ENCODE results near the gene SMIM29.

SMIM29 gene

GRCh38 chr6:34241351-34242215 lies 7.2 kb downstream of the SMIM29 start:
- Histone ChIP-seq H3K36me3 (replicated peaks) (peaks cover 71% of the 10 kb centered on the region), H3K9me3 (no peaks in the 10 kb centered on the region), H3K27me3 (ENCODE audit: low read depth) (no peaks in the 10 kb centered on the region), H3K4me3 (no peak overlapping the region), H3K4me1 (peaks cover 8% of the 10 kb centered on the region)
- in situ Hi-C loops (cut with MboI; ENCODE audit: low sequenced_read_pairs) = loop anchor here (10.0 kb wide), 1 partner anchor 363 kb away; no protein-coding TSS in a partner anchor
- DNase-seq (ENCODE audit: low spot score in 2 of 2) = no peak

GRCh38 chr6:34240329-34241248 lies 8.2 kb downstream of the SMIM29 start:
- peaks cover 66% of the 10 kb centered on the region for H3K36me3 ChIP-seq (replicated peaks)

GRCh38 chr6:34239893-34240292 lies 8.9 kb downstream of the SMIM29 start:
- H3K4me1 ChIP-seq = peaks cover 13% of the 10 kb centered on the region
- peaks cover 66% of the 10 kb centered on the region for H3K36me3 ChIP-seq (replicated peaks)
- H3K9me3 ChIP-seq = no peaks in the 10 kb centered on the region
- DNase-seq (ENCODE audit: low spot score in 2 of 2) = no peak
- in situ Hi-C loops (cut with MboI; ENCODE audit: low sequenced_read_pairs) = loop anchor here (10.0 kb wide), 1 partner anchor 365 kb away; no protein-coding TSS in a partner anchor
- H3K4me3 ChIP-seq = no peak overlapping the region
- H3K27me3 ChIP-seq (ENCODE audit: low read depth) = no peaks in the 10 kb centered on the region

More at GRCh38 chr6:34240329-34241248, 8.2 kb downstream of the SMIM29 start:
- Histone ChIP-seq H3K4me1 (peaks cover 13% of the 10 kb centered on the region), H3K27me3 (ENCODE audit: low read depth) (no peaks in the 10 kb centered on the region), H3K4me3 (no peak overlapping the region), H3K9me3 (no peaks in the 10 kb centered on the region)
- no peak for DNase-seq (ENCODE audit: low spot score in 2 of 2)
- in situ Hi-C loops (cut with MboI; ENCODE audit: low sequenced_read_pairs) = loop anchor here (10.0 kb wide), 1 partner anchor 364 kb away; no protein-coding TSS in a partner anchor

- Histone ChIP-seq H3K4me1 (peaks cover 13% of the 10 kb centered on the region), H3K36me3 (replicated peaks) (peaks cover 63% of the 10 kb centered on the region), H3K27me3 (ENCODE audit: low read depth) (no peaks in the 10 kb centered on the region), H3K9me3 (no peaks in the 10 kb centered on the region), H3K4me3 (peak overlapping the region; percentile 81; the same call in 1 of the 2 replicates)
- DNase-seq (ENCODE audit: low spot score in 2 of 2) = no peak
- in situ Hi-C loops (cut with MboI; ENCODE audit: low sequenced_read_pairs) = no loop called here
Observed at GRCh38 chr6:34239500-34239825, 9.3 kb downstream of the SMIM29 start.

- in situ Hi-C loops (cut with MboI; ENCODE audit: low sequenced_read_pairs) = no loop called here
- peaks cover 57% of the 10 kb centered on the region for H3K36me3 ChIP-seq (replicated peaks)
- peak in 1 of 2 experiments; percentile 26 for DNase-seq (ENCODE audit: low spot score in 2 of 2)
Observed at GRCh38 chr6:34238585-34239499, 10.0 kb downstream of the SMIM29 start.

GRCh38 chr6:34237722-34238584 lies 10.9 kb downstream of the SMIM29 start:
- Histone ChIP-seq H3K4me1 (peaks cover 13% of the 10 kb centered on the region), H3K4me3 (peak overlapping the region; percentile 81), H3K27me3 (ENCODE audit: low read depth) (no peaks in the 10 kb centered on the region), H3K36me3 (replicated peaks) (peaks cover 48% of the 10 kb centered on the region), H3K9me3 (no peaks in the 10 kb centered on the region)
- DNase-seq (ENCODE audit: low spot score in 2 of 2) = peak; percentile 32 to 77
- in situ Hi-C loops (cut with MboI; ENCODE audit: low sequenced_read_pairs) = no loop called here

More at GRCh38 chr6:34238585-34239499, 10.0 kb downstream of the SMIM29 start:
- Histone ChIP-seq H3K4me3 (peak overlapping the region; percentile 81), H3K27me3 (ENCODE audit: low read depth) (no peaks in the 10 kb centered on the region), H3K4me1 (peaks cover 13% of the 10 kb centered on the region), H3K9me3 (no peaks in the 10 kb centered on the region)

GRCh38 chr6:34237316-34237721 lies 11.5 kb downstream of the SMIM29 start:
- Histone ChIP-seq H3K27me3 (ENCODE audit: low read depth) (no peaks in the 10 kb centered on the region), H3K4me1 (peaks cover 13% of the 10 kb centered on the region), H3K4me3 (peak overlapping the region; percentile 91), H3K36me3 (replicated peaks) (peaks cover 42% of the 10 kb centered on the region), H3K9me3 (no peaks in the 10 kb centered on the region)
- in situ Hi-C loops (cut with MboI; ENCODE audit: low sequenced_read_pairs) = no loop called here
- peak in 1 of 2 experiments; percentile 57 for DNase-seq (ENCODE audit: low spot score in 2 of 2)

- H3K4me1 ChIP-seq = peaks cover 13% of the 10 kb centered on the region
- peak within 1 kb of the TSS; percentile 91 for H3K4me3 ChIP-seq
- peaks cover 35% of the 10 kb centered on the region for H3K36me3 ChIP-seq (replicated peaks)
- H3K9me3 ChIP-seq = no peaks in the 10 kb centered on the region
- peak; percentile 91 to 94 for DNase-seq (ENCODE audit: low spot score in 2 of 2)
- H3K27me3 ChIP-seq (ENCODE audit: low read depth) = no peaks in the 10 kb centered on the region
- in situ Hi-C loops (cut with MboI; ENCODE audit: low sequenced_read_pairs) = no loop called here
Observed at GRCh38 chr6:34236443-34237315, 12.1 kb downstream of the SMIM29 start, which contains the start of gene HMGA1. TSS of gene HMGA1 (plus strand) at chr6:34236873. CDS start at chr6:34240781, 3,908 bp downstream.

GRCh38 chr6:34236131-34236442 lies 12.7 kb downstream of the SMIM29 start:
- Histone ChIP-seq H3K36me3 (replicated peaks) (peaks cover 29% of the 10 kb centered on the region), H3K4me1 (peaks cover 13% of the 10 kb centered on the region), H3K27me3 (ENCODE audit: low read depth) (no peaks in the 10 kb centered on the region), H3K4me3 (peak overlapping the region; percentile 91), H3K9me3 (no peaks in the 10 kb centered on the region)
- no peak for DNase-seq (ENCODE audit: low spot score in 2 of 2)
- in situ Hi-C loops (cut with MboI; ENCODE audit: low sequenced_read_pairs) = no loop called here

GRCh38 chr6:34235307-34236130 lies 13.3 kb downstream of the SMIM29 start:
- H3K4me1 ChIP-seq = peaks cover 13% of the 10 kb centered on the region
- in situ Hi-C loops (cut with MboI; ENCODE audit: low sequenced_read_pairs) = no loop called here
- no peaks in the 10 kb centered on the region for H3K9me3 ChIP-seq
- peaks cover 24% of the 10 kb centered on the region for H3K36me3 ChIP-seq (replicated peaks)
- H3K4me3 ChIP-seq = no peak overlapping the region
- no peak for DNase-seq (ENCODE audit: low spot score in 2 of 2)
- no peaks in the 10 kb centered on the region for H3K27me3 ChIP-seq (ENCODE audit: low read depth)

GRCh38 chr6:34234667-34235306 lies 14.0 kb downstream of the SMIM29 start:
- in situ Hi-C loops (cut with MboI; ENCODE audit: low sequenced_read_pairs) = no loop called here
- H3K4me3 ChIP-seq = no peak overlapping the region
- no peak for DNase-seq (ENCODE audit: low spot score in 2 of 2)

More at GRCh38 chr6:34234667-34235306, 14.0 kb downstream of the SMIM29 start:
- Histone ChIP-seq H3K36me3 (replicated peaks) (peaks cover 16% of the 10 kb centered on the region), H3K9me3 (no peaks in the 10 kb centered on the region), H3K27me3 (ENCODE audit: low read depth) (no peaks in the 10 kb centered on the region), H3K4me1 (peaks cover 13% of the 10 kb centered on the region)
